H1 (cell line): ENCODE data around the gene ZNF23.

ENCODE experiments used
- BACH1 ChIP-seq: IDR thresholded peaks from 2 replicates; pipeline ENCODE4 v1.6.1; 2012; ENCODE audit warnings: low read length, improper control_type of control experiment
- CHD2 ChIP-seq: IDR thresholded peaks from 2 replicates; pipeline ENCODE4 v1.6.1; 2012; ENCODE audit warnings: low read length, improper control_type of control experiment
- CTBP2 ChIP-seq: IDR thresholded peaks from 2 replicates; pipeline ENCODE4 v1.7.0; 2011; ENCODE audit warnings: borderline replicate concordance, mild to moderate bottlenecking, moderate library complexity, mixed read lengths, low read length; ENCODE audit not compliant: insufficient read depth, insufficient read length
- GABPA ChIP-seq: IDR thresholded peaks from 2 replicates; pipeline ENCODE4 v1.6.1; 2011; ENCODE audit warnings: mild to moderate bottlenecking, low read length, moderate library complexity, borderline replicate concordance; ENCODE audit not compliant: insufficient read depth
- JUN ChIP-seq: IDR thresholded peaks from 2 replicates; pipeline ENCODE4 v1.6.1; 2011; ENCODE audit warnings: low read depth, mild to moderate bottlenecking, improper control_type of control experiment, low read length
- MAX ChIP-seq: IDR thresholded peaks from 2 replicates; pipeline ENCODE4 v1.6.1; 2012; ENCODE audit warnings: inconsistent platforms
- POLR2A ChIP-seq, 2 experiments: IDR thresholded peaks; 1 replicate in 1 of 2; 2 replicates in 1 of 2; pipeline ENCODE4 v1.6.1; 2011; ENCODE audit warnings: low read depth in 2 of 2, low read length in 2 of 2, mild to moderate bottlenecking in 2 of 2; ENCODE audit errors: control extremely low read depth in 1 of 2
- POU5F1 ChIP-seq: IDR thresholded peaks from 2 replicates; pipeline ENCODE4 v1.6.1; 2011; ENCODE audit warnings: low read depth, mild to moderate bottlenecking, low read length, moderate library complexity
- RBBP5 ChIP-seq: IDR thresholded peaks from 2 replicates; pipeline ENCODE4 v1.7.1; 2012; ENCODE audit warnings: low read depth, mild to moderate bottlenecking, inconsistent platforms, low read length, moderate library complexity, borderline replicate concordance
- RNF2 ChIP-seq: fragments of 200-900, 300-1000 bp; sonication (generic); IDR thresholded peaks from 2 replicates; pipeline ENCODE4 v1.7.1; 2016; ENCODE audit warnings: borderline replicate concordance, low read depth, mild to moderate bottlenecking, antibody characterized with exemption, low read length; ENCODE audit not compliant: poor library complexity, severe bottlenecking; ENCODE audit errors: missing control alignments
- SRF ChIP-seq: IDR thresholded peaks from 2 replicates; pipeline ENCODE4 v1.6.1; 2011; ENCODE audit warnings: mild to moderate bottlenecking, low read depth, low read length, moderate library complexity
- YY1 ChIP-seq: IDR thresholded peaks from 2 replicates; pipeline ENCODE4 v1.6.1; 2011; ENCODE audit warnings: low read depth, mild to moderate bottlenecking, low read length
- TF ChIP-seq, protein P1 (sequence below): IDR thresholded peaks from 2 replicates; pipeline ENCODE4 v1.6.1; 2011; ENCODE audit warnings: low read length, improper control_type of control experiment
- TF ChIP-seq, protein P2 (sequence below), 3 experiments: IDR thresholded peaks; 1 replicate in 2 of 3; 2 replicates in 1 of 3; pipeline versions ENCODE4 v1.5.1 to v1.6.1; 2011; ENCODE audit warnings: low read length in 3 of 3, mild to moderate bottlenecking in 3 of 3, inconsistent platforms in 2 of 3, low read depth in 1 of 3, moderate library complexity in 1 of 3; ENCODE audit not compliant: insufficient read depth in 1 of 3; ENCODE audit errors: control extremely low read depth in 1 of 3

DNA sequence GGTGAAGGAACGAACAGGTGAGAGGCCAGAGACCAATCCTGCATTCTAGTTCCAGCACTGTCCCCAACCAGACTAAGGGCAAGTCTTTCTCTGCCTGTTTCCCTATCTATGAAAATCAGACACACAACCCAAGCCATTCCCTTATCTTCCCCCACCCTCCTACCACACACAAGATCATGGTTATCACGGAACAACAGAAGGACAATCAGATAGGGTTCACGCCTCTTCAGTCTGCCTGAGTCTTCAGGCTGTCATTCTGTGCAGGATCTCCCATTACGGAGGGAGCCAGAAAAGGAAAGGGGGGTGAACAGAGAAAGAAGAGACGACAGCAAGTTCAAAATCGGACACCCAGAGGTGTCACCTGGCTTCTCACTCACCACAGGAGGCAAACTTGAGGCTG, 31.3 kb downstream of the ZNF23 start:
- TF ChIP-seq RBBP5 = no peak
- TF ChIP-seq, protein P1, sequence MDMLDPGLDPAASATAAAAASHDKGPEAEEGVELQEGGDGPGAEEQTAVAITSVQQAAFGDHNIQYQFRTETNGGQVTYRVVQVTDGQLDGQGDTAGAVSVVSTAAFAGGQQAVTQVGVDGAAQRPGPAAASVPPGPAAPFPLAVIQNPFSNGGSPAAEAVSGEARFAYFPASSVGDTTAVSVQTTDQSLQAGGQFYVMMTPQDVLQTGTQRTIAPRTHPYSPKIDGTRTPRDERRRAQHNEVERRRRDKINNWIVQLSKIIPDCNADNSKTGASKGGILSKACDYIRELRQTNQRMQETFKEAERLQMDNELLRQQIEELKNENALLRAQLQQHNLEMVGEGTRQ = no peak
- TF ChIP-seq, protein P2, sequence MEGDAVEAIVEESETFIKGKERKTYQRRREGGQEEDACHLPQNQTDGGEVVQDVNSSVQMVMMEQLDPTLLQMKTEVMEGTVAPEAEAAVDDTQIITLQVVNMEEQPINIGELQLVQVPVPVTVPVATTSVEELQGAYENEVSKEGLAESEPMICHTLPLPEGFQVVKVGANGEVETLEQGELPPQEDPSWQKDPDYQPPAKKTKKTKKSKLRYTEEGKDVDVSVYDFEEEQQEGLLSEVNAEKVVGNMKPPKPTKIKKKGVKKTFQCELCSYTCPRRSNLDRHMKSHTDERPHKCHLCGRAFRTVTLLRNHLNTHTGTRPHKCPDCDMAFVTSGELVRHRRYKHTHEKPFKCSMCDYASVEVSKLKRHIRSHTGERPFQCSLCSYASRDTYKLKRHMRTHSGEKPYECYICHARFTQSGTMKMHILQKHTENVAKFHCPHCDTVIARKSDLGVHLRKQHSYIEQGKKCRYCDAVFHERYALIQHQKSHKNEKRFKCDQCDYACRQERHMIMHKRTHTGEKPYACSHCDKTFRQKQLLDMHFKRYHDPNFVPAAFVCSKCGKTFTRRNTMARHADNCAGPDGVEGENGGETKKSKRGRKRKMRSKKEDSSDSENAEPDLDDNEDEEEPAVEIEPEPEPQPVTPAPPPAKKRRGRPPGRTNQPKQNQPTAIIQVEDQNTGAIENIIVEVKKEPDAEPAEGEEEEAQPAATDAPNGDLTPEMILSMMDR (IDR thresholded peaks at IDR 0.05; ENCODE audit: control extremely low read depth in 1 of 3, insufficient read depth in 1 of 3, low read depth in 1 of 3, low read length in 3 of 3) = no peak
- no peak for TF ChIP-seq GABPA
- no peak for TF ChIP-seq CTBP2
- no peak for TF ChIP-seq POLR2A (IDR thresholded peaks at IDR 0.05; ENCODE audit: control extremely low read depth in 1 of 2, low read depth in 2 of 2, low read length in 2 of 2)
- no peak for TF ChIP-seq MAX
- no peak for TF ChIP-seq JUN
- no peak for TF ChIP-seq RNF2
- no peak for TF ChIP-seq BACH1
- TF ChIP-seq YY1 = no peak
- TF ChIP-seq POU5F1 = no peak
- no peak for TF ChIP-seq CHD2
- TF ChIP-seq SRF = no peak
